CD14-positive monocyte (primary cell): ENCODE measurements around the gene SMS. TPM values are rescaled to one million over a fixed set of nuclear protein-coding genes. Genes with fewer than 3 reads are reported as not detected.

ENCODE experiments used
- DNase-seq, 3 donors: peaks; one replicate each; pipeline ENCODE4 v3.0.0-alpha.2; 2011 to 2022
- H2AFZ ChIP-seq: 2 replicates; pipeline ENCODE4 v1.6.0; 2012; ENCODE audit warnings: mild to moderate bottlenecking, low read depth, low read length, inconsistent platforms; ENCODE audit not compliant: insufficient read depth, poor library complexity, severe bottlenecking
- H3K27ac ChIP-seq, 2 donors: 1 replicate in 1 of 2; 2 replicates in 1 of 2; pipeline ENCODE4 v1.5.1; 2012 to 2013; ENCODE audit warnings: low read length in 2 of 2, control low read depth in 1 of 2, inconsistent platforms in 1 of 2, low read depth in 1 of 2, mild to moderate bottlenecking in 1 of 2
- H3K27me3 ChIP-seq, 2 donors: one replicate each; pipeline versions ENCODE4 v1.6.0 to v1.6.1; 2011 to 2013; ENCODE audit warnings: low read length in 2 of 2; ENCODE audit not compliant: control insufficient read depth in 2 of 2, insufficient read depth in 2 of 2
- H3K36me3 ChIP-seq, 2 donors: replicated peaks in 1 of 2; 1 replicate in 1 of 2; 2 replicates in 1 of 2; pipeline versions ENCODE4 v1.5.1 to v1.6.1; 2012 to 2013; ENCODE audit warnings: low read length in 2 of 2, control low read depth in 1 of 2, inconsistent platforms in 1 of 2, mild to moderate bottlenecking in 1 of 2; ENCODE audit not compliant: insufficient read depth in 2 of 2, control insufficient read depth in 1 of 2
- H3K4me1 ChIP-seq, 2 donors: 1 replicate in 1 of 2; 2 replicates in 1 of 2; pipeline versions ENCODE4 v1.5.1 to v1.6.1; 2012 to 2013; ENCODE audit warnings: low read length in 2 of 2, control low read depth in 1 of 2, inconsistent platforms in 1 of 2, mild to moderate bottlenecking in 1 of 2, moderate library complexity in 1 of 2; ENCODE audit not compliant: insufficient read depth in 2 of 2, control insufficient read depth in 1 of 2
- H3K4me2 ChIP-seq: replicated peaks from 2 replicates; pipeline ENCODE3; 2012; ENCODE audit warnings: low read length, moderate library complexity, mild to moderate bottlenecking; ENCODE audit not compliant: poor library complexity, severe bottlenecking; ENCODE audit errors: extremely low read depth
- H3K4me3 ChIP-seq, 3 experiments: fragments of 200-600 bp in 1 of 3; sonication (generic) in 1 of 3; replicated peaks in 1 of 3; 1 replicate in 2 of 3; 2 replicates in 1 of 3; pipeline ENCODE4 v1.5.1; 2011 to 2013; ENCODE audit warnings: low read length in 3 of 3, mild to moderate bottlenecking in 3 of 3, control low read depth in 2 of 3, low read depth in 2 of 3, inconsistent platforms in 1 of 3, moderate library complexity in 1 of 3
- H3K79me2 ChIP-seq: 2 replicates; pipeline ENCODE4 v1.6.0; 2012; ENCODE audit warnings: mild to moderate bottlenecking, control low read depth, inconsistent platforms, low read length, moderate library complexity; ENCODE audit not compliant: insufficient read depth
- H3K9ac ChIP-seq: 2 replicates; pipeline ENCODE4 v1.6.0; 2017; ENCODE audit warnings: low read length, mild to moderate bottlenecking; ENCODE audit not compliant: insufficient read depth, poor library complexity, severe bottlenecking
- H3K9me3 ChIP-seq, 2 donors: replicated peaks in 1 of 2; 1 replicate in 1 of 2; 2 replicates in 1 of 2; pipeline versions ENCODE4 v1.5.1 to v1.6.1; 2012 to 2013; ENCODE audit warnings: low read length in 2 of 2, control low read depth in 1 of 2; ENCODE audit not compliant: control insufficient read depth in 1 of 2, insufficient read depth in 1 of 2
- H4K20me1 ChIP-seq: 2 replicates; pipeline ENCODE4 v1.6.0; 2012; ENCODE audit warnings: mild to moderate bottlenecking, low read length, control low read depth, moderate library complexity; ENCODE audit not compliant: insufficient read depth
- H3K27ac Mint-ChIP-seq, 7 donors: one replicate each; pipeline ENCODE4 v1.8.0; 2020; ENCODE audit warnings: mild to moderate bottlenecking in 7 of 7, mixed read lengths in 7 of 7, moderate library complexity in 6 of 7, inconsistent platforms in 2 of 7
- H3K27me3 Mint-ChIP-seq, 3 donors: one replicate each; pipeline ENCODE4 v1.8.0; 2021 to 2022; ENCODE audit warnings: low read depth in 3 of 3, mild to moderate bottlenecking in 3 of 3, mixed read lengths in 3 of 3, moderate library complexity in 3 of 3, inconsistent platforms in 1 of 3
- H3K36me3 Mint-ChIP-seq, 2 donors: one replicate each; pipeline ENCODE4 v1.8.0; 2020; ENCODE audit warnings: mixed read lengths in 2 of 2, inconsistent platforms in 1 of 2, mild to moderate bottlenecking in 1 of 2
- H3K4me1 Mint-ChIP-seq: one replicate; pipeline ENCODE4 v1.8.0; 2020; ENCODE audit warnings: mild to moderate bottlenecking, mixed read lengths
- H3K4me3 Mint-ChIP-seq, 2 donors: one replicate each; pipeline ENCODE4 v1.8.0; 2020; ENCODE audit warnings: mild to moderate bottlenecking in 2 of 2, mixed read lengths in 2 of 2, moderate library complexity in 1 of 2
- H3K9me3 Mint-ChIP-seq, 7 donors: one replicate each; pipeline ENCODE4 v1.8.0; 2020 to 2022; ENCODE audit warnings: mixed read lengths in 7 of 7, mild to moderate bottlenecking in 6 of 7, moderate library complexity in 6 of 7, inconsistent platforms in 2 of 7
- WGBS: methylation state at CpG from one replicate; pipeline ENCODE4 v1.1.5; 2013; ENCODE audit warnings: missing lambda C conversion rate; ENCODE audit not compliant: insufficient coverage; 5-methylcytosine and 5-hydroxymethylcytosine counted together
- intact Hi-C, 2 donors: fragments of 100-400 bp; cut with micrococcal nuclease; formaldehyde crosslinking; loops; one replicate each; pipeline versions ENCODE4 v1.15.0 to v1.15.1; 2023
- polyA plus RNA-seq, 3 donors: library from polyadenylated mRNA; depleted of rRNA in 1 of 3; unstranded in 2 of 3; stranded (reverse) in 1 of 3; fragments of 300-500 nt in 2 of 3; fragments of >200 nt in 1 of 3; fragmentation: Illumina TruSeq in 2 of 3; gene quantifications; 1 replicate in 2 of 3; 2 replicates in 1 of 3; pipeline ENCODE4 v1.2.3, GENCODE V29; 2012 to 2021
- TF ChIP-seq, protein P1 (sequence below): fragments of 200-600 bp; IDR thresholded peaks from one replicate; pipeline ENCODE4 v1.8.0; 2022; ENCODE audit warnings: antibody characterized with exemption, mild to moderate bottlenecking

The SMS gene
- polyA plus RNA-seq, 3 donors, result 24.9 to 75.4 (median 70.8) TPM

DNA sequence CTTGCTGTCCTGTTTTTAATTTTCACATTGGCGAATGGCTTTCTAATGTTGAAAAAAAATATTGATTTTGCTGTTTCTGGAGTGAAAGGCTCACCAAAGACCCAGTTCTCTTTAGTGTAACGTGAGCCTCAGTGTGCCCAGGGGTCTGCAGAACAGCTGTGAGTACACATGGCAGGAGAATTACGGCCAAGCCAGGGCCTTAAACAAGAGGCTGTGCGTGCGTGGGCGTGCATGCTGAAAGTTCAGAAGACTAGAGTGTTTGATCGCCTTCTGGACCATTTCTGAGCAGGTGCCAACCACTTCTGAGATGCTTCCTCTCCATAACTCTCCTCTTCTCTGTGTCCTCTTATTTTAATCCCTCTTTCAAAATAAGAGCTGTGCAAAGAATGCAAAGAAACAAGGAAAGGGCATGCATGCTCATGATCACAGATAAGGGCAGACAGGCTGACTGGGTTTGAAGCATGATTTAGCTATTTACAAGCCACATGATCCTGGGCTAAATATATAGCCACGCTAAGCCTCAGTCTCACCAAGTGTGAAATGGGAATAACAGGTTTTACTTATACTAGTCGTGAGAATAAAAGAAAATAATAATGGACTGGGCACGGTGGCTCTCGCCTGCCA, 101.5 kb downstream of the SMS start:
- Histone ChIP-seq H3K36me3 (no peaks in the 10 kb centered on the region), H3K9ac (no peak overlapping the region), H3K4me1 (no peaks in the 10 kb centered on the region), H3K4me2 (no peak overlapping the region), H3K27ac (no peak overlapping the region), H3K79me2 (no peaks in the 10 kb centered on the region), H3K4me3 (no peak overlapping the region), H3K9me3 (no peaks in the 10 kb centered on the region), H2AFZ (no peak overlapping the region), H4K20me1 (no peaks in the 10 kb centered on the region), H3K27me3 (no peaks in the 10 kb centered on the region)
- DNase-seq, result no peak
- Mint-ChIP-seq H3K27ac (no peak overlapping the region), H3K9me3 (peaks cover 0 to 3% (median 0%) of the 10 kb centered on the region in 7 donors), H3K27me3 (peaks cover 1 to 16% (median 3%) of the 10 kb centered on the region in 3 donors), H3K4me3 (no peak overlapping the region), H3K4me1 (peaks cover 4% of the 10 kb centered on the region), H3K36me3 (no peaks in the 10 kb centered on the region)
- intact Hi-C loops, result loop anchor here in 1 of 2 donors (10.0 kb wide), 1 partner anchor 47 kb away; no protein-coding TSS in a partner anchor
- WGBS, result 93% methylated on average over 3 of the region's 11 CpGs
- TF ChIP-seq, protein P1, sequence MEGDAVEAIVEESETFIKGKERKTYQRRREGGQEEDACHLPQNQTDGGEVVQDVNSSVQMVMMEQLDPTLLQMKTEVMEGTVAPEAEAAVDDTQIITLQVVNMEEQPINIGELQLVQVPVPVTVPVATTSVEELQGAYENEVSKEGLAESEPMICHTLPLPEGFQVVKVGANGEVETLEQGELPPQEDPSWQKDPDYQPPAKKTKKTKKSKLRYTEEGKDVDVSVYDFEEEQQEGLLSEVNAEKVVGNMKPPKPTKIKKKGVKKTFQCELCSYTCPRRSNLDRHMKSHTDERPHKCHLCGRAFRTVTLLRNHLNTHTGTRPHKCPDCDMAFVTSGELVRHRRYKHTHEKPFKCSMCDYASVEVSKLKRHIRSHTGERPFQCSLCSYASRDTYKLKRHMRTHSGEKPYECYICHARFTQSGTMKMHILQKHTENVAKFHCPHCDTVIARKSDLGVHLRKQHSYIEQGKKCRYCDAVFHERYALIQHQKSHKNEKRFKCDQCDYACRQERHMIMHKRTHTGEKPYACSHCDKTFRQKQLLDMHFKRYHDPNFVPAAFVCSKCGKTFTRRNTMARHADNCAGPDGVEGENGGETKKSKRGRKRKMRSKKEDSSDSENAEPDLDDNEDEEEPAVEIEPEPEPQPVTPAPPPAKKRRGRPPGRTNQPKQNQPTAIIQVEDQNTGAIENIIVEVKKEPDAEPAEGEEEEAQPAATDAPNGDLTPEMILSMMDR, result no peak

DNA sequence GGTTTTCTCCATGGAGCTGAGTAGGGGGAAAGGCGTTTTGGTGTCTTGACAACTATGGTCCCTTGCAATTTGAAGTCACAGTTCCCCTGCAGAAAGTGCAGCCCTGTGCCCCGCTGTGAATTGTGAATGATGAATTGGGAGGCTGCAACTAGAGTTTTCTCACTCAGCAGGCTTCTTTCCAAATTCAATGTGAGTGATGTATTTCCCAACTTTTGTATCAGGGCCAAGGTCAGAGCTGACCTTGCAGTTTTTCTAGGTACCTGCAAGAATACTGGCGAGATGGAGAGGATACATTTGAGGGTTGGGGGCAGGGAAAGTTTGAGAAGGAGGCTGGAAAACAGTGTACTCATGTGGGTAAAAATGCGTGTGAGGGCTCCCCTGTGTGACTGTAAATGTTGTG, 103.4 kb downstream of the SMS start:
- H3K36me3 Mint-ChIP-seq, result no peaks in the 10 kb centered on the region
- no peak for DNase-seq
- peaks cover 4% of the 10 kb centered on the region for H3K4me1 Mint-ChIP-seq
- no peaks in the 10 kb centered on the region for H4K20me1 ChIP-seq
- peaks cover 0 to 3% (median 0%) of the 10 kb centered on the region in 7 donors for H3K9me3 Mint-ChIP-seq
- 80% methylated on average over 1 of the region's 4 CpGs for whole genome bisulfite sequencing
- intact Hi-C loops, result loop anchor here in 1 of 2 donors (10.0 kb wide), 1 partner anchor 49 kb away; no protein-coding TSS in a partner anchor
- H3K27ac ChIP-seq, result no peak overlapping the region
- TF ChIP-seq, protein P1, result no peak
- H3K4me2 ChIP-seq, result no peak overlapping the region
- no peaks in the 10 kb centered on the region for H3K36me3 ChIP-seq
- H3K79me2 ChIP-seq, result no peaks in the 10 kb centered on the region
- no peak overlapping the region for H3K4me3 Mint-ChIP-seq
- H3K9me3 ChIP-seq, result no peaks in the 10 kb centered on the region
- H3K9ac ChIP-seq, result no peak overlapping the region
- peaks cover 1 to 12% (median 3%) of the 10 kb centered on the region in 3 donors for H3K27me3 Mint-ChIP-seq
- H3K4me1 ChIP-seq, result no peaks in the 10 kb centered on the region
- H2AFZ ChIP-seq, result no peak overlapping the region
- no peaks in the 10 kb centered on the region for H3K27me3 ChIP-seq
- no peak overlapping the region for H3K4me3 ChIP-seq
- H3K27ac Mint-ChIP-seq, result no peak overlapping the region

Other genes starting within 250 kb of the SMS start
- gene SMPX, start 182.6 kb upstream of the SMS start, polyA plus RNA-seq, result not detected
- gene MBTPS2, start 101.1 kb upstream of the SMS start, polyA plus RNA-seq, result 1 to 10 TPM; 2.0 to 7.4 (median 4.6) TPM
- gene YY2, start 84.7 kb upstream of the SMS start, polyA plus RNA-seq, result under 1 TPM; 0.09 to 0.17 (median 0.12) TPM
- under 1 TPM in 1 of 3 donors, not detected in 2; 0.03 TPM for gene PHEX, start 91.6 kb downstream of the SMS start, polyA plus RNA-seq